ENCODE results near the gene HIVEP3.

Gene HIVEP3

GRCh38 chr1:41955461-41956159, 36.9 kb upstream of the HIVEP3 start:
- TF ChIP-seq RAD21 (IDR thresholded peaks at IDR 0.05; ENCODE audit: low read depth) (no peak), CREB1 (IDR thresholded peaks at IDR 0.05; ENCODE audit: low read depth) (no peak), FOXM1 (IDR thresholded peaks at IDR 0.05; ENCODE audit: borderline replicate concordance, low read depth) (no peak), YY1 (IDR thresholded peaks at IDR 0.05; ENCODE audit: low read depth) (no peak), USF1 (IDR thresholded peaks at IDR 0.05) (no peak), ZBTB7A (IDR thresholded peaks at IDR 0.05; ENCODE audit: low read depth) (no peak), TCF12 (IDR thresholded peaks at IDR 0.05; ENCODE audit: low read depth) (no peak), REST (IDR thresholded peaks at IDR 0.05; ENCODE audit: low read depth) (no peak), CEBPB (IDR thresholded peaks at IDR 0.05) (no peak), TEAD4 (IDR thresholded peaks at IDR 0.05) (no peak), NFIC (IDR thresholded peaks at IDR 0.05) (no peak)

GRCh38 chr1:41954533-41954944, 35.8 kb upstream of the HIVEP3 start:
- no peak for TF ChIP-seq EGR1 (IDR thresholded peaks at IDR 0.05)
- no peak for TF ChIP-seq YY1 (IDR thresholded peaks at IDR 0.05; ENCODE audit: low read depth)
- TF ChIP-seq REST (IDR thresholded peaks at IDR 0.05; ENCODE audit: low read depth): no peak
- TF ChIP-seq NFIC (IDR thresholded peaks at IDR 0.05): no peak
- TF ChIP-seq MAX (IDR thresholded peaks at IDR 0.05): no peak
- TF ChIP-seq EP300 (IDR thresholded peaks at IDR 0.05; ENCODE audit: borderline replicate concordance): no peak
- TF ChIP-seq RAD21 (IDR thresholded peaks at IDR 0.05; ENCODE audit: low read depth): no peak
- TF ChIP-seq CREB1 (IDR thresholded peaks at IDR 0.05; ENCODE audit: low read depth): no peak
- no peak for TF ChIP-seq ZBTB7A (IDR thresholded peaks at IDR 0.05; ENCODE audit: low read depth)
- no peak for TF ChIP-seq TEAD4 (IDR thresholded peaks at IDR 0.05)

- no peak for TF ChIP-seq YY1 (IDR thresholded peaks at IDR 0.05; ENCODE audit: low read depth)
- TF ChIP-seq TEAD4 (IDR thresholded peaks at IDR 0.05): no peak
- TF ChIP-seq REST (IDR thresholded peaks at IDR 0.05; ENCODE audit: low read depth): no peak
- TF ChIP-seq EGR1 (IDR thresholded peaks at IDR 0.05): no peak
- no peak for TF ChIP-seq USF1 (IDR thresholded peaks at IDR 0.05)
- no peak for TF ChIP-seq TAF1 (IDR thresholded peaks at IDR 0.05; ENCODE audit: low read depth)
- no peak for TF ChIP-seq FOXM1 (IDR thresholded peaks at IDR 0.05; ENCODE audit: borderline replicate concordance, low read depth)
- no peak for TF ChIP-seq CREB1 (IDR thresholded peaks at IDR 0.05; ENCODE audit: low read depth)
- TF ChIP-seq MAX (IDR thresholded peaks at IDR 0.05): no peak
- no peak for TF ChIP-seq CEBPB (IDR thresholded peaks at IDR 0.05)
- no peak for TF ChIP-seq EP300 (IDR thresholded peaks at IDR 0.05; ENCODE audit: borderline replicate concordance)
- no peak for TF ChIP-seq ZBTB7A (IDR thresholded peaks at IDR 0.05; ENCODE audit: low read depth)
- TF ChIP-seq TCF12 (IDR thresholded peaks at IDR 0.05; ENCODE audit: low read depth): no peak
- no peak for TF ChIP-seq NFIC (IDR thresholded peaks at IDR 0.05)
- TF ChIP-seq RAD21 (IDR thresholded peaks at IDR 0.05; ENCODE audit: low read depth): no peak
Observed at GRCh38 chr1:41953291-41953690, 34.6 kb upstream of the HIVEP3 start.

- TF ChIP-seq EGR1 (IDR thresholded peaks at IDR 0.05) (no peak), ZBTB7A (IDR thresholded peaks at IDR 0.05; ENCODE audit: low read depth) (no peak), REST (IDR thresholded peaks at IDR 0.05; ENCODE audit: low read depth) (no peak), TEAD4 (IDR thresholded peaks at IDR 0.05) (no peak), CREB1 (IDR thresholded peaks at IDR 0.05; ENCODE audit: low read depth) (no peak), MAX (IDR thresholded peaks at IDR 0.05) (no peak), YY1 (IDR thresholded peaks at IDR 0.05; ENCODE audit: low read depth) (no peak), TCF12 (IDR thresholded peaks at IDR 0.05; ENCODE audit: low read depth) (no peak), RAD21 (IDR thresholded peaks at IDR 0.05; ENCODE audit: low read depth) (no peak), USF1 (IDR thresholded peaks at IDR 0.05) (no peak), NFIC (IDR thresholded peaks at IDR 0.05) (no peak)
Observed at GRCh38 chr1:41952208-41952607, 33.5 kb upstream of the HIVEP3 start.
